HG03135 (cell line): Measurements from ENCODE around the gene GNS.

Source experiments
- ATAC-seq: cut with Tn5 transposase; IDR thresholded peaks from one replicate; pipeline ENCODE4 v1.9.1; 2021; ENCODE audit warnings: mild to moderate bottlenecking, moderate library complexity; ENCODE audit not compliant: unreplicated experiment

GNS gene

GRCh38 chr12:64675795-64676194, 83.4 kb downstream of the GNS start:
- no peak for ATAC-seq

DNA sequence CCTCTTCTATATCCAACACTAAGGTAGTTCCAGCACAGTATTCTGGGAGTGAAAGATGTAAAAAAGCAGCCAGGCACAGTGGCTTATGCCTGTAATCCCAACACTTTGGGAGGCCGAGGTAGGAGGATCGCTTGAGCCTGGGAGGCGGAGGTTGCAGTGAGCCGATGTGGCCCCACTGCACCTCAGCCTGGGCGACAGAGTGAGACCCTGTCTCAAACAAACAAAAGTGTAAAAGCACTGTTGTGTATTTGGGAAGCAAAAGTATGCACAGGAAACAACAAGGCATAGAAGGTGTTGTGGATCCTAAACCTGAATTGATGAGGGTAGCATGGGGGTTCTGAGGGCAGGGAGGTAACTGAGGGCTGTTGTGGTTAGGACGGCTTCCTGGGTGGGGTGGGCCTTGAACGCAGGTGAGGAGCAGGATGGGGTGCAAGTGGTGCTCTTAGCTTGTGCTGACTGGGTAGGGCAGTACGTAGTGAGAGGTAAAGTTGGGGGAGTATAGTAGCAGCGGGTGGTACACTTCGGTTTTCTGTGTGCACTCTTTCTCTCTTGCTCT, 84.8 kb downstream of the GNS start:
- no peak for ATAC-seq

DNA sequence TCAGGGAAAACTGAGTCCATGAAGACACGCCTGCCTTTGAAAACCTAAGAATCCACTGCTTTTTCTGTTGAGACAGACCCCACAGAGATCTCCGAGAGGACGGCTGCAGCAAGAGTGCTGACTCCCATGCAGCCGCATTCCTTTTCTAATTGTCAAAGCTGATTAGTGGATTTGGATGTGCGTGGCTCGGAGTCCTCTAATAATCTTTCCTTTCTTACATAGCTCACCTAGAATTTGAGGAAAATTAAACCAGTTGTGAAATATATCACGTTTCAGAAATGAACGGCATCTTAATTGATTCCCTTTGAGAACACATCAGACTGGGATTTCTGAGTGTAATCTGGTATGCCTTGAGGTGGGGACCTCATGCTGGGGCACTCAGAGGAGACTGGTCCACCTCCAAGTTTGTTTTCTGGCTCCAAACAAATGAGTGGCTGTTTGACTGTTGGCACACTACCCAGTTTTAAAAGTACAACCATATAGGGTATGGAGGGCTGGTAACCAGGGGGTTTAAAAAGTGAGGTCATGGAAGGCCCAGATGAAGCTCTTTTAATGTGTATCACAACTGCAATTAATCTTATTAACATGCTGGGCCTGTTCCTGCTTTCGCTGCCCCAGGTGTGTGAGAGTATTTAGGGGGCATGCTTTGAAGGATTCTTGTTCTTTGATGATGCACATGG, 85.6 kb downstream of the GNS start:
- ATAC-seq = no peak

DNA sequence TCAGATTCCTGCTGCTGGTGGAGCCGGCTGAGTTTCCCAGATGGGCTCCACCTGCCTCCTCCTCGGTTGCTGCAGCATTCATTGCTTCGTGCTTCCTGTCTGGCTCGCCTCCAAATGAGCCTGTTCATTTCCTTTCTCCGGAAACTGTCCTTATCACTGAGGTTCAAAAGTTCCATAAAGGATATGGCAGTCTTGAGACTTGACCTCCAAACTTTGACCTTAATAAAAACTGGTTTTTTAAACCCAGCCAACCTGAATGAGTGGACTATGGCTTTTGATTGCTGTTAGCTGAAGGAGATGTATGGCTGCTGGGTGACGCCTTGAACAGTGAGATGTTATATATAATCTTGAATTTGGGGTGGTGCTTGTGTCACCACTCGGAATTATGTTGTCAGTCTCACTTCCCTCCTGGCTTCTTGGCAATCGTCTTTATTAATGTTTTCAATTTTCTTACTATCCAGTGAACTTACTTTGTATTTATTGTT, 86.2 kb downstream of the GNS start:
- no peak for ATAC-seq

- ATAC-seq = no peak
Measured at GRCh38 chr12:64671681-64672080, 87.5 kb downstream of the GNS start.

- no peak for ATAC-seq
Measured at GRCh38 chr12:64670919-64671639, 88.1 kb downstream of the GNS start.

DNA sequence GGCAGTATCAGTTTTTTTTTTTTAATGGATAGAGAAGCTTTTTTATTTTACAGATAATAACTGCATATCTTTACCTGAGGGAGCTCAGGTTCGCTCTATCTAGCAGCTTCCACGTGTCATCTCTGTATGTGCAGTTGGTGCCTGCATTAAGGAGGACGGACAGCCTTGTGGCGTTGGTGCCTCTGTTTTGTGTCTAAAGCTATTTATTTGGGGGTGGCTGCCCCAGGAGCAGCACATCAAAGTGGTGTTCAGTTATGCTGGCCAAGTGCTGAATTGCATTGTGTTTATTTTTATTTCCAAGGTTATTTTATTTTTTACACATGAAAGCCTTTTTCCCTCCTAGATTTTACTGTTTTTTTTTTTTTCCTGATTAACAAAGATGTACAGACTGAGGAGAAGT, 89.2 kb downstream of the GNS start:
- no peak for ATAC-seq

DNA sequence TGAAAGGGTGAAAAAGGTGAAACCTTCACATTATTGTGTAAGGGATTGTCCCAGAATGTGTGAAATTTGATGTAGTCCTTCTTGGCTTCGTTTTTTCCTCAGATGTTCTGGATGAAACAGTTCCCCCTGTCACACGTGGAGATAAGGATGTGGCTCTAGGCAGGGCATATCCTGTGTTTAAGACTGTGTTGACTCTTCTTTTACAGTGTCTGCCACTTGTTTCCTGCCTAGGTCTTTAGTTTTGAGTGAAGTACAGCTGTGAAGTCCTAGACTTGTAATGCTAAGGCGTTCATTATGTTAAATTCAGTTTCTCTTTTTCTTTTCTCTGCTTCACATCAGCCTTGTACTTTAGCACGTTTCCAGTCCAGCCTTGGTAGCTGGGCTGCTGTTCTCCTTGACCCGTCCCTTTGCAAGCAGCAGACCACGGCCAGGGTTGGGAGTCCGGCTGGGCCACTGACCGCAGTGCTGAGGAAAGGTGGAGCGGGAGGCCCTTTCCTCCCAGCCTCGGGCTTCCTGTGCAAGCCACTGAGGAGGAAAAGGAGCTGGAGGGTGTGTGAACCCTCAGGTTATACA, 89.8 kb downstream of the GNS start:
- peak; percentile 81 for ATAC-seq

DNA sequence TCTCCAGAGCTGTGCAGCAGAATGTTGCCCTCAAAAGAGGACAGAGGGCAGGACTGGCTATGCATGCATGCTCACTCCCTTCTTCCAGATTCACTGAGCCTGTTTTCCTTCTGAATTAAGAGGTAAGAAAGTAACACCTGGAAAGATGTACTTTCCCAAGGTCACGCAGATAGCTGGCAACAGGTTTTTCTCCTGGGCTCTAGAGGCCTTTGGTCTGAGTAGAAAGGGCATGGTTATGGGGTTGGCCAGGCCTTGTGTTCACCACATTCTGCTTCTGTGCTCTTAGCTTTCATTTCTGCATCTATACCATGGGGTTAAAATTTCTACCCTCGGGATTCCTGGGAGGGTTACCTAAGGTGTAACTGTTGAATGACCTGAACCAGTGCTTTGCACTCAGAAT, 91.4 kb downstream of the GNS start:
- no peak for ATAC-seq

DNA sequence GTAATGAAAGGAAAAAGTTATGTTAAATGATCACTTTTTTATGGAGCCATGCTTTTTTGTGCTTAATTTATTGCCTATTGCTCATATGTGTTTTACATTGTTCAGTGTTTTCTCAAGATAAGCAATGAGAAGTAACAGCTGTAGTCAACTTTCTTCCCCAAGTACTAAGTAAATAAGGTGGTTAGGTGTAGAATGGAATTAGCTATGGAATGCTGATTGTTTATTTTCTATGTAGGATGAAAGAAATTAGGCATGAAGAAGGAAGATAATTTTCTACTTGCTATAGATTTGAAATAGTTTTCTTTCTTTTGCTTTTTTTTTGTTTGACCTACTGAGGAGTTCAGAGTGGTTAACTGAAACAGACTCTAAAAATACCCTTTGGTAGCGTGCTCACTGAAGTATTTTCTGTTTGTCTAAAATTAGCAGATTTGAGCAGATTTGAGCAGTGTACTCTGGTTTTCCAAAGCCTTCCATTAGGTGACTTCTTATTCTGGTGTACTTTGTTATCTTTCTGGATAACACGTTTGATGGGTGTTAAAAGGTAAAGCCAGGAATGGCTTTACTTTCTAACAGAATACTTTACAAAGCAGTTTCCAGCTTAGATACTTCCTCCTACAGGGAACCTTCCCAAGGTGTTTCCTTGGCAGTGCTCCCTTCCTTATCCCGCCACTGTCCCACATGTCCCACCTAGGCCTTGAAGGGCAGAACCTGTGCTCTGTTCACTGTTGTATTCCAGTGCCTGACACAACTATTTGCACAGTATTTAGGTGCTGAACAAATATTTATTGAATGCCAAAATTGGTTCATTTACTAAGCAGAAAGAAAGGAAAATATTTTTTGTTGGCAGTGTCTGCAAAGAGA, 92.9 kb downstream of the GNS start:
- no peak for ATAC-seq

- no peak for ATAC-seq
Measured at GRCh38 chr12:64665514-64665913, 93.7 kb downstream of the GNS start.
